Trophoblast cell (in vitro differentiated cells and primary cell): ENCODE results near the gene KCNT1.
A peak's percentile ranks its signal among the peaks of the same experiment; 100 is the strongest.

ENCODE experiments used
- DNase-seq, 2 donors: peaks; one replicate each; pipeline ENCODE4 v3.0.0-alpha.2; 2016
- H2AFZ ChIP-seq: 2 replicates; pipeline ENCODE4 v1.6.1; 2013; ENCODE audit warnings: low read length, moderate library complexity, mild to moderate bottlenecking; ENCODE audit not compliant: insufficient read depth, poor library complexity
- H2AK5ac ChIP-seq: 2 replicates; pipeline ENCODE4 v1.6.1; 2013; ENCODE audit warnings: mild to moderate bottlenecking, low read length
- H2BK120ac ChIP-seq: 2 replicates; pipeline ENCODE4 v1.6.1; 2013; ENCODE audit warnings: low read length, mild to moderate bottlenecking, moderate library complexity; ENCODE audit not compliant: insufficient read depth, poor library complexity
- H2BK12ac ChIP-seq: 2 replicates; pipeline ENCODE4 v1.6.1; 2013; ENCODE audit warnings: mild to moderate bottlenecking, low read length, moderate library complexity
- H2BK5ac ChIP-seq: 2 replicates; pipeline ENCODE4 v1.6.1; 2013; ENCODE audit warnings: low read length, low read depth, moderate library complexity, mild to moderate bottlenecking; ENCODE audit not compliant: poor library complexity
- H3K14ac ChIP-seq: 2 replicates; pipeline ENCODE4 v1.6.1; 2013; ENCODE audit warnings: mild to moderate bottlenecking, low read length
- H3K18ac ChIP-seq: 2 replicates; pipeline ENCODE4 v1.6.1; 2013; ENCODE audit warnings: mild to moderate bottlenecking, low read length
- H3K23ac ChIP-seq: 2 replicates; pipeline ENCODE4 v1.6.1; 2013; ENCODE audit warnings: low read length
- H3K27ac ChIP-seq: 2 replicates; pipeline ENCODE4 v1.5.1; 2013; ENCODE audit warnings: low read depth, mild to moderate bottlenecking, inconsistent platforms, low read length, moderate library complexity
- H3K27me3 ChIP-seq: 2 replicates; pipeline ENCODE4 v1.6.1; 2013; ENCODE audit warnings: inconsistent platforms, mild to moderate bottlenecking, low read length, moderate library complexity; ENCODE audit not compliant: insufficient read depth
- H3K36me3 ChIP-seq, 2 experiments: 1 replicate in 1 of 2; 2 replicates in 1 of 2; pipeline ENCODE4 v1.6.1; 2013; ENCODE audit warnings: low read length in 2 of 2, mild to moderate bottlenecking in 2 of 2, moderate library complexity in 1 of 2; ENCODE audit not compliant: insufficient read depth in 2 of 2, control insufficient read depth in 1 of 2
- H3K4ac ChIP-seq: 2 replicates; pipeline ENCODE4 v1.6.1; 2013; ENCODE audit warnings: low read depth, mild to moderate bottlenecking, low read length, moderate library complexity
- H3K4me1 ChIP-seq, 2 experiments: 1 replicate in 1 of 2; 2 replicates in 1 of 2; pipeline ENCODE4 v1.6.1; 2013; ENCODE audit warnings: low read length in 2 of 2, mild to moderate bottlenecking in 2 of 2, moderate library complexity in 1 of 2; ENCODE audit not compliant: insufficient read depth in 2 of 2, control insufficient read depth in 1 of 2
- H3K4me2 ChIP-seq: 2 replicates; pipeline ENCODE4 v1.6.1; 2013; ENCODE audit warnings: inconsistent platforms, mild to moderate bottlenecking, low read length, moderate library complexity
- H3K4me3 ChIP-seq: 2 replicates; pipeline ENCODE4 v1.5.1; 2013; ENCODE audit warnings: mild to moderate bottlenecking, low read depth, low read length, inconsistent platforms
- H3K79me1 ChIP-seq: one replicate; pipeline ENCODE4 v1.6.1; 2013; ENCODE audit warnings: low read length
- H3K79me2 ChIP-seq: 2 replicates; pipeline ENCODE4 v1.6.1; 2013; ENCODE audit warnings: low read length, mild to moderate bottlenecking; ENCODE audit not compliant: control insufficient read depth, insufficient read depth, poor library complexity
- H3K9ac ChIP-seq: 2 replicates; pipeline ENCODE4 v1.6.1; 2013; ENCODE audit warnings: mild to moderate bottlenecking, low read length
- H3K9me3 ChIP-seq: 2 replicates; pipeline ENCODE4 v1.6.1; 2013; ENCODE audit warnings: low read depth, mild to moderate bottlenecking, control low read depth, inconsistent platforms, low read length; ENCODE audit not compliant: insufficient read depth
- H4K12ac ChIP-seq: 2 replicates; pipeline ENCODE4 v1.6.1; 2013; ENCODE audit warnings: low read depth, mild to moderate bottlenecking, low read length, moderate library complexity
- H4K8ac ChIP-seq: 2 replicates; pipeline ENCODE4 v1.6.1; 2013; ENCODE audit warnings: low read depth, mild to moderate bottlenecking, low read length, moderate library complexity
- H4K91ac ChIP-seq: one replicate; pipeline ENCODE4 v1.6.1; 2013; ENCODE audit warnings: low read depth, mild to moderate bottlenecking, low read length, moderate library complexity
- WGBS: extraction: QIAGEN DNeasy Blood & Tissue Kit; methylation state at CpG from one replicate; pipeline ENCODE4 v1.1.7; 2013; ENCODE audit warnings: missing lambda C conversion rate; ENCODE audit not compliant: insufficient read length, insufficient coverage; ENCODE audit errors: extremely low coverage; 5-methylcytosine and 5-hydroxymethylcytosine counted together

Gene KCNT1

GRCh38 chr9:135795391-135795790 lies 93.4 kb downstream of the KCNT1 start:
- H2BK120ac ChIP-seq = no peak overlapping the region
- WGBS = no CpG with 5 or more reads among the region's 4 CpGs

GRCh38 chr9:135796784-135797485 lies 95.0 kb downstream of the KCNT1 start:
- Histone ChIP-seq H3K27ac (no peak overlapping the region), H2BK5ac (no peak overlapping the region), H2BK120ac (no peak overlapping the region), H3K18ac (no peak overlapping the region), H3K23ac (no peak overlapping the region), H3K79me1 (no peaks in the 10 kb centered on the region), H4K12ac (no peak overlapping the region), H3K14ac (no peak overlapping the region), H2AFZ (no peak overlapping the region), H4K8ac (no peak overlapping the region), H3K4ac (no peak overlapping the region), H3K4me2 (no peak overlapping the region), H3K27me3 (no peaks in the 10 kb centered on the region), H3K79me2 (no peaks in the 10 kb centered on the region), H3K4me1 (no peaks in the 10 kb centered on the region), H3K4me3 (no peak overlapping the region), H3K9ac (no peak overlapping the region), H3K36me3 (no peaks in the 10 kb centered on the region), H3K9me3 (peaks cover 7% of the 10 kb centered on the region), H4K91ac (no peak overlapping the region), H2AK5ac (no peak overlapping the region), H2BK12ac (no peak overlapping the region)
- no peak for DNase-seq
- no CpG with 5 or more reads among the region's 22 CpGs for WGBS

More at GRCh38 chr9:135795391-135795790, 93.4 kb downstream of the KCNT1 start:
- Histone ChIP-seq H3K9me3 (peaks cover 12% of the 10 kb centered on the region), H2AFZ (no peak overlapping the region), H4K8ac (no peak overlapping the region), H3K18ac (no peak overlapping the region), H4K12ac (no peak overlapping the region), H2BK12ac (no peak overlapping the region), H3K79me2 (no peaks in the 10 kb centered on the region), H3K9ac (no peak overlapping the region), H2AK5ac (no peak overlapping the region), H3K4me1 (no peaks in the 10 kb centered on the region), H3K27me3 (no peaks in the 10 kb centered on the region), H3K79me1 (no peaks in the 10 kb centered on the region), H3K4me3 (no peak overlapping the region), H4K91ac (no peak overlapping the region), H3K23ac (no peak overlapping the region), H3K36me3 (no peaks in the 10 kb centered on the region), H3K4ac (no peak overlapping the region), H3K27ac (no peak overlapping the region), H3K14ac (no peak overlapping the region), H2BK5ac (no peak overlapping the region), H3K4me2 (no peak overlapping the region)
- DNase-seq = no peak

- H2AK5ac ChIP-seq = no peak overlapping the region
- no peaks in the 10 kb centered on the region for H3K4me1 ChIP-seq
- no peak overlapping the region for H4K12ac ChIP-seq
- peaks cover 7% of the 10 kb centered on the region for H3K9me3 ChIP-seq
- no peak overlapping the region for H2AFZ ChIP-seq
- no peak overlapping the region for H3K4ac ChIP-seq
- H3K4me2 ChIP-seq = no peak overlapping the region
- H3K79me1 ChIP-seq = no peaks in the 10 kb centered on the region
- H3K18ac ChIP-seq = no peak overlapping the region
- no CpG with 5 or more reads among the region's 24 CpGs for WGBS
- no peak overlapping the region for H2BK120ac ChIP-seq
- H3K27ac ChIP-seq = no peak overlapping the region
- no peak overlapping the region for H3K14ac ChIP-seq
- no peak overlapping the region for H3K9ac ChIP-seq
- peak in 1 of 2 donors; percentile 10 for DNase-seq
- H3K27me3 ChIP-seq = no peaks in the 10 kb centered on the region
- no peak overlapping the region for H3K4me3 ChIP-seq
- no peak overlapping the region for H3K23ac ChIP-seq
- no peak overlapping the region for H4K8ac ChIP-seq
- no peak overlapping the region for H2BK12ac ChIP-seq
- no peak overlapping the region for H2BK5ac ChIP-seq
- no peaks in the 10 kb centered on the region for H3K79me2 ChIP-seq
- no peaks in the 10 kb centered on the region for H3K36me3 ChIP-seq
- no peak overlapping the region for H4K91ac ChIP-seq
Observed at GRCh38 chr9:135797507-135798262, 95.7 kb downstream of the KCNT1 start.

DNA sequence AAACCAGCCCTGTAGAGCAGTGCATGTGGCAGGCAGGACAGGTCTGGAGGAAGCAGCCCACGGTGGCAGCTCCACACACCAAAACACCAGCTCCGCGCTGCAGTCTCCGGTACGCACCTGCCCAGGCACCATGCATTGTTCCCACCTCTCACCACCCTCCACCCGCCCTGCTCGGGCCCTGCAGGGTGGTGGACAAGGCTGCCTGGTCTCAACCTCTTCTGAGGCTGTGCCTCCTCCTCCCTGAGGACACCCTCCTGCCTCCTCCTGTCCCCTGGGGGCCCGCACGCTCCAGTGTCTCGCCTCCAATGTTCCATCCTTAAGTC lies 96.2 kb downstream of the KCNT1 start:
- Histone ChIP-seq H3K23ac (no peak overlapping the region), H3K79me2 (no peaks in the 10 kb centered on the region), H3K27ac (no peak overlapping the region), H4K12ac (no peak overlapping the region), H2AK5ac (no peak overlapping the region), H2AFZ (no peak overlapping the region), H3K9me3 (peaks cover 10% of the 10 kb centered on the region), H3K27me3 (no peaks in the 10 kb centered on the region), H3K18ac (no peak overlapping the region), H3K36me3 (no peaks in the 10 kb centered on the region), H2BK12ac (no peak overlapping the region), H3K9ac (no peak overlapping the region), H2BK120ac (no peak overlapping the region), H3K14ac (no peak overlapping the region), H3K4me1 (no peaks in the 10 kb centered on the region), H3K4ac (no peak overlapping the region), H3K4me2 (no peak overlapping the region), H3K4me3 (no peak overlapping the region), H4K91ac (no peak overlapping the region), H4K8ac (no peak overlapping the region), H3K79me1 (no peaks in the 10 kb centered on the region), H2BK5ac (no peak overlapping the region)
- WGBS = no CpG with 5 or more reads among the region's 10 CpGs
- no peak for DNase-seq
